ENCODE data around the gene TBC1D13. TPM values are rescaled to one million over a fixed set of nuclear protein-coding genes. Genes with fewer than 3 reads are reported as not detected.

TBC1D13 gene
- total and polyA plus RNA-seq, 9 of the 15 experiments (the other 6 are each of a cell fraction or from before 2014, with no cell fraction given) = 2.3 to 28.7 (median 11.4) TPM

- 0 out of 2 replicates have a peak, but pooled peaks have one; percentile 24 for TF ChIP-seq ZBTB49 (CRISPR knock-in tag; IDR thresholded peaks at IDR 0.05; ENCODE audit: borderline replicate concordance)
- TF ChIP-seq PYGO2 (tag; IDR thresholded peaks at IDR 0.05) = no peak
- no peak for TF ChIP-seq CREB3 (tag; conservative IDR thresholded peaks at IDR 0.05; ENCODE audit: low read depth)
- peak; percentile 88 for TF ChIP-seq TOE1 (IDR thresholded peaks at IDR 0.05; ENCODE audit: borderline replicate concordance)
- no peak for TF ChIP-seq TOE1 (CRISPR knock-in tag; IDR thresholded peaks at IDR 0.05; ENCODE audit: borderline replicate concordance, low read depth)
- no peak for TF ChIP-seq ZNF408 (CRISPR knock-in tag; IDR thresholded peaks at IDR 0.05; ENCODE audit: low read depth)
- TF ChIP-seq FOSL1 (tag; conservative IDR thresholded peaks at IDR 0.05) = peak; percentile 47
- TF ChIP-seq MTA1 (IDR thresholded peaks at IDR 0.05; ENCODE audit: borderline replicate concordance) = no peak
- TF ChIP-seq GTF2B (IDR thresholded peaks at IDR 0.05; ENCODE audit: extremely low read depth, insufficient read length) = no peak
- peak; percentile 76; the same call in 1 of the 2 replicates for TF ChIP-seq CGGBP1 (CRISPR knock-in tag; IDR thresholded peaks at IDR 0.05)
- peak; percentile 87 for TF ChIP-seq C11orf30 (IDR thresholded peaks at IDR 0.05; ENCODE audit: low read depth)
- no peak for TF ChIP-seq OTX1 (CRISPR knock-in tag; IDR thresholded peaks at IDR 0.05)
- no peak for TF ChIP-seq E4F1 (CRISPR knock-in tag; IDR thresholded peaks at IDR 0.05; ENCODE audit: borderline replicate concordance)
- no peak for TF ChIP-seq SMC3 (conservative IDR thresholded peaks at IDR 0.05; ENCODE audit: insufficient read depth, low read depth, low read length)
- no peak for TF ChIP-seq POLR3G (IDR thresholded peaks at IDR 0.05; ENCODE audit: extremely low read depth, insufficient read length, insufficient replicate concordance)
- TF ChIP-seq ZNF23 (CRISPR knock-in tag; IDR thresholded peaks at IDR 0.05) = no peak
- peak in 1 of 2 experiments; percentile 54; a peak in 1 of 4 replicates for TF ChIP-seq RCOR1 (IDR thresholded peaks at IDR 0.05; ENCODE audit: borderline replicate concordance in 1 of 2, low read depth in 2 of 2, low read length in 2 of 2)
- peak; percentile 67 for TF ChIP-seq POLR2B (IDR thresholded peaks at IDR 0.05; ENCODE audit: low read depth, partially characterized antibody)
- no peak for TF ChIP-seq YBX1 (IDR thresholded peaks at IDR 0.05)
Observed at GRCh38 chr9:128771745-128772519, 15.1 kb upstream of the TBC1D13 start, which contains the start of gene ZER1 (continued).
